ENCODE data around the gene L3MBTL4. TPM values are rescaled to one million over a fixed set of nuclear protein-coding genes. Genes with fewer than 3 reads are reported as not detected.

Gene L3MBTL4
- polyA plus RNA-seq, 1 of the 3 experiments (the other 2 are of a cell fraction) = 0.02 TPM

GRCh38 chr18:6031002-6031401, 383.7 kb downstream of the L3MBTL4 start:
- no peak for DNase-seq
- H4K20me1 ChIP-seq (ENCODE audit: insufficient read depth) = no peaks in the 10 kb centered on the region

GRCh38 chr18:6024745-6025248, 389.9 kb downstream of the L3MBTL4 start:
- DNase-seq = no peak
- Histone ChIP-seq H3K4me1 (ENCODE audit: control insufficient read depth in 1 of 2, insufficient read depth in 2 of 2, low read depth in 1 of 2, low read length in 1 of 2) (peaks cover 0 to 4% of the 10 kb centered on the region in 2 experiments; a peak in 1 of 4 replicates), H3K4me2 (no peak overlapping the region), H4K20me1 (ENCODE audit: insufficient read depth) (no peaks in the 10 kb centered on the region), H2AFZ (ENCODE audit: low read depth) (no peak overlapping the region), H3K27ac (ENCODE audit: low read depth in 2 of 2, low read length in 1 of 2) (no peak overlapping the region), H3K79me2 (ENCODE audit: insufficient read depth) (no peaks in the 10 kb centered on the region), H3K4me3 (ENCODE audit: low read depth in 2 of 2, low read length in 1 of 2) (no peak overlapping the region), H3K9ac (no peak overlapping the region), H3K36me3 (replicated peaks in 1 of 2; ENCODE audit: control insufficient read depth in 1 of 2, insufficient read depth in 2 of 2, low read length in 1 of 2) (no peaks in the 10 kb centered on the region), H3F3A (replicated peaks; ENCODE audit: insufficient read depth) (no peaks in the 10 kb centered on the region), H3K27me3 (ENCODE audit: insufficient read depth) (no peaks in the 10 kb centered on the region), H3K9me2 (no peaks in the 10 kb centered on the region), H3K9me3 (no peaks in the 10 kb centered on the region)
- POLR2A ChIA-PET = no interaction called here
- 50% methylated on average over 2 of the region's 2 CpGs for WGBS (ENCODE audit: low lambda C conversion rate)
- CTCF ChIA-PET = no interaction called here
- TF ChIP-seq TCF12 (IDR thresholded peaks at IDR 0.05) = no peak
- TF ChIP-seq CHD2 (IDR thresholded peaks at IDR 0.05; ENCODE audit: low read length, partially characterized antibody) = no peak
- TF ChIP-seq NRF1 (IDR thresholded peaks at IDR 0.05; ENCODE audit: low read depth, low read length) = no peak
- TF ChIP-seq GATA2 (CRISPR knock-in tag; IDR thresholded peaks at IDR 0.05) = no peak
- no peak for TF ChIP-seq GABPA (IDR thresholded peaks at IDR 0.05; ENCODE audit: low read depth)
- no peak for TF ChIP-seq MEF2A (IDR thresholded peaks at IDR 0.05; ENCODE audit: borderline replicate concordance, low read depth)
- TF ChIP-seq SIN3A (IDR thresholded peaks at IDR 0.05; ENCODE audit: borderline replicate concordance, low read depth, low read length) = no peak
- TF ChIP-seq, protein P1, sequence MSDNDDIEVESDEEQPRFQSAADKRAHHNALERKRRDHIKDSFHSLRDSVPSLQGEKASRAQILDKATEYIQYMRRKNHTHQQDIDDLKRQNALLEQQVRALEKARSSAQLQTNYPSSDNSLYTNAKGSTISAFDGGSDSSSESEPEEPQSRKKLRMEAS (IDR thresholded peaks at IDR 0.05; ENCODE audit: low read depth) = no peak
- TF ChIP-seq RFX5 (IDR thresholded peaks at IDR 0.05; ENCODE audit: low read length) = no peak
- TF ChIP-seq MXI1 (IDR thresholded peaks at IDR 0.05; ENCODE audit: low read depth, low read length) = no peak
- no peak for TF ChIP-seq FOXM1 (IDR thresholded peaks at IDR 0.05; ENCODE audit: low read depth)
- TF ChIP-seq EZH2phosphoT487 (IDR thresholded peaks at IDR 0.05; ENCODE audit: borderline replicate concordance, low read depth) = no peak
- TF ChIP-seq NFIC (IDR thresholded peaks at IDR 0.05; ENCODE audit: borderline replicate concordance) = no peak

More at GRCh38 chr18:6031002-6031401, 383.7 kb downstream of the L3MBTL4 start:
- 21% methylated on average over 2 of the region's 2 CpGs for WGBS (ENCODE audit: low lambda C conversion rate)
- Histone ChIP-seq H3K9me2 (no peaks in the 10 kb centered on the region), H3K4me1 (ENCODE audit: control insufficient read depth in 1 of 2, insufficient read depth in 2 of 2, low read depth in 1 of 2, low read length in 1 of 2) (no peaks in the 10 kb centered on the region), H3K4me3 (ENCODE audit: low read depth in 2 of 2, low read length in 1 of 2) (no peak overlapping the region), H3K79me2 (ENCODE audit: insufficient read depth) (no peaks in the 10 kb centered on the region), H3K9me3 (no peaks in the 10 kb centered on the region), H3K27ac (ENCODE audit: low read depth in 2 of 2, low read length in 1 of 2) (no peak overlapping the region), H3K27me3 (ENCODE audit: insufficient read depth) (no peaks in the 10 kb centered on the region), H3K36me3 (replicated peaks in 1 of 2; ENCODE audit: control insufficient read depth in 1 of 2, insufficient read depth in 2 of 2, low read length in 1 of 2) (no peaks in the 10 kb centered on the region), H3K9ac (no peak overlapping the region), H3K4me2 (no peak overlapping the region), H3F3A (replicated peaks; ENCODE audit: insufficient read depth) (no peaks in the 10 kb centered on the region), H2AFZ (ENCODE audit: low read depth) (no peak overlapping the region)
- CTCF ChIA-PET = interaction anchor here (0.8 kb wide), 1 partner anchor 491 kb away, joined by 3 read pairs; no protein-coding TSS in a partner anchor
- no peak for TF ChIP-seq RXRA (IDR thresholded peaks at IDR 0.05; ENCODE audit: borderline replicate concordance, low read depth)
- TF ChIP-seq RAD21 (IDR thresholded peaks at IDR 0.05; ENCODE audit: low read length) = no peak
- TF ChIP-seq CTCF (IDR thresholded peaks at IDR 0.05) = no peak
- TF ChIP-seq TAF1 (IDR thresholded peaks at IDR 0.05; ENCODE audit: borderline replicate concordance, low read depth, low read length) = no peak
- TF ChIP-seq PBX3 (IDR thresholded peaks at IDR 0.05) = no peak
- no peak for TF ChIP-seq JUND (IDR thresholded peaks at IDR 0.05)
- no peak for TF ChIP-seq MXI1 (IDR thresholded peaks at IDR 0.05; ENCODE audit: low read depth, low read length)
- POLR2A ChIA-PET = no interaction called here

Data from SK-N-SH (cell line).